NCI-H1092 (cell line): ENCODE results near the gene MAP3K2.
A peak's percentile ranks its signal among the peaks of the same experiment; 100 is the strongest.

Experiments
- DNase-seq: peaks from one replicate; lab custom pipeline; 2025; lab: John Stamatoyannopoulos, UW

Gene MAP3K2

DNA sequence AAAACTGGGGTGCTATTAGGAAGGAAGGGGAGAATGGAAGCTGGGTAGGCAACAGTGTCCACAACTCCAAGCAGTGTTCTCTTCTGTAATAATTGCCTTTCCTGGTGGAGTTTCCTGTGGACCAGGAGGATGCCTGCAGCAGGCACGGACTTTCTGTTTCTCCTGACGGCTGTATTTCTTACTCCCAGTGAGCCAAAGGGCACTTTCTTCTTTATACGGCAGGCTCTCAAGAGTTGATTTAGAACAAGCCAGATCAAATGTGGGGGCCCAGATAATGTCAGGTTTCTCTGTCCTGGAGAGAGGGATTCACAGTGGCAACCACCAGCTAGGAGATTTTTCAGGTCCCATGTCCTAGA lies 17.5 kb upstream of the MAP3K2 start:
- no peak for DNase-seq

DNA sequence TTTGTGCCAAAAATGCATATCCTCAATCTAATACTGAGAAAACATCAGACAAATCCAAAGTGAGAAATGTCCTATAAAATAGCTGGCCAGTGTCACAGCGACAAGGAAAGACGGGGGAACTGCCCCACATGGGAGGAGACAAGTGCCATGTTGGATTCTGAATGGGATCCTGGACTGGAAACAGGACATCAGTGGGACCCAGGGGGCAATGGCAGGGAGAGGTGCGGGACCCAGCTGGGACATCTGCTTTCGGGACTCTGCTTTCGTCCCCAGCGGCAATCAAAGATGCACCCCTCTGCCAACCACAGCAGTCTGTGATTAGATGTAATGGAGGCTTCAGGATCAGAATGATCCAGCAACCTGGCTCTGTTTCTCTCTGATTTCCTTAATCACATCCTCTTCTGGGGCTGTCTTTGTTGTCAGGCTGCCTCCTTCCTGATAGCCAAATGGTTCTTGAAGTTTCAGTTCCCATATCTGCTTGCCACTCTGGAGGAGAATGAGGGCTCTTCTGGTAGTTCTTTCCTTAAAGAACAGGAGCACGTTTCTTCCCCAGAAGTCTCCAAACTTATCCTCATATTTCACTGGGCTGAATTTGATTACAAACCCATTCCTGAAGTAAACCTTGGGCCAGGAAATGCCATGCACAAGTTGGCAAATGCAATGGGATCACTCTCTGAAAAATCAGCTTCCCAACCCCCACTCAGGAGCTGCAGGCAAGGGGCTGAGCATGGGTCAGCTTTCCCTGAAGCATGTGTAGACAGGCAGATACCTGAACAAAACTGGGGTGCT lies 16.9 kb upstream of the MAP3K2 start:
- DNase-seq, result no peak

DNA sequence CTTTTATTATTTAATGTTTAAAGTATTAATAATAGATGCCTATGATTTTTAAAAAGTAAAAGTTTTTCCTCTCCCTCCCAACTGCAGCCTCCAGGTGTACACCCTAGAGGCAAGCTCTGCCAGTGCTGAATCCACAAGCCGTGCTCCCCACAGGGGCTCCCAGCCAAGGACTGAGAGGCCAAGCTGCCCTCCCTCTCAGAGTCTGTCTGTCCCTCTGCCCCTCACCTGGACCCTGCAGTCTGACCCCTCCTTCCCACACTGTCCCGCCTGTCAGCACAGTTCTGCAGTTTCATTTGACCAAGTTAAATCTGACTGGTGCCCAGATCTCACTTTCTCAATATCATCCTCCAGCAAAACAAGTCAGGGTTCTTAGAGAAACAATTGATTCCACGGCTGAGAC lies 15.7 kb upstream of the MAP3K2 start:
- DNase-seq, result no peak

DNA sequence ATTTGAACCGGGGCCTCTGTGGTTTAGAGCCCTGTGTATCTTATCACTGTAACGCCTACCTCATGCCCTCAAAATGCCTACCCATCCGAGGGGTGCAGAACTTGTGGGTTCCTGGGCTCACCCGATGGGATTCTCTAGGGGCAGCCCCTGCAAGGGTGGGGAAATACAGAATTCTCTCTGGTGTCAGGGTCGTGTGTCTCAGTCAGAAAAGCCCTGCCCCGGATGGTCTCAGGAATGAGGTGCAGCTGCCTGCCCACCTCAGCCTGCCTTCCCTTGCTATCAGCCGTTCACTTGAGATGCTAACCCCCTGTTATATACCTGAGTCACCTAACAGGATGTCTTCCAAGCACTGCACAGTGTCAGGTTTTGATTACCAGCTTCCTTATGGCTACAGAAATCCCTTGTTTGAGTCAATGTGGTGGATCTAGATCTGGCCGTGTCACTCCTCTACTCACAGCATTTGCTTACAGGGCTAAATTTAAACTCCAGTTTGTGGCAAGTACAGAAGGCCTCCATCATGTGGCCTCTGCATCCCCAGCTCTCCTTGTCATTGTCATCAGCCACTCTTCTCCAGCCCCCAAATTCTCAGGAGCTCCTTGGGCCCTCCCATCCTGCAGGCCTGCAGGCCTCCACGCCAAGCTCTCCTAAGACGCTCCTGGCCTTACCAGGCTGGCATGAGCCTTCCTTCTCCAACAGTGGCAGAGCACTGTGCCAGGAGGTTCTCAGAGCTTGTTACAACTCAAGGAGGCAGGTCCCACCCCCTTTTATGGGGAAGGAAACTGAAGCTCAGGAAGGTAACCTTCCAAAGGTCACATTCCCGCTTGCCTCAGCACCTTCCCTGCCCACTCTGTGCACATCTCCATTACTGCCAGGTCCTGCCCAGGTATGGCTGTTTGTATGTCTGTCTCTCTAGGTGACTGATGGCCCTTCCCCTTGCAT lies 14.3 kb upstream of the MAP3K2 start:
- no peak for DNase-seq

DNA sequence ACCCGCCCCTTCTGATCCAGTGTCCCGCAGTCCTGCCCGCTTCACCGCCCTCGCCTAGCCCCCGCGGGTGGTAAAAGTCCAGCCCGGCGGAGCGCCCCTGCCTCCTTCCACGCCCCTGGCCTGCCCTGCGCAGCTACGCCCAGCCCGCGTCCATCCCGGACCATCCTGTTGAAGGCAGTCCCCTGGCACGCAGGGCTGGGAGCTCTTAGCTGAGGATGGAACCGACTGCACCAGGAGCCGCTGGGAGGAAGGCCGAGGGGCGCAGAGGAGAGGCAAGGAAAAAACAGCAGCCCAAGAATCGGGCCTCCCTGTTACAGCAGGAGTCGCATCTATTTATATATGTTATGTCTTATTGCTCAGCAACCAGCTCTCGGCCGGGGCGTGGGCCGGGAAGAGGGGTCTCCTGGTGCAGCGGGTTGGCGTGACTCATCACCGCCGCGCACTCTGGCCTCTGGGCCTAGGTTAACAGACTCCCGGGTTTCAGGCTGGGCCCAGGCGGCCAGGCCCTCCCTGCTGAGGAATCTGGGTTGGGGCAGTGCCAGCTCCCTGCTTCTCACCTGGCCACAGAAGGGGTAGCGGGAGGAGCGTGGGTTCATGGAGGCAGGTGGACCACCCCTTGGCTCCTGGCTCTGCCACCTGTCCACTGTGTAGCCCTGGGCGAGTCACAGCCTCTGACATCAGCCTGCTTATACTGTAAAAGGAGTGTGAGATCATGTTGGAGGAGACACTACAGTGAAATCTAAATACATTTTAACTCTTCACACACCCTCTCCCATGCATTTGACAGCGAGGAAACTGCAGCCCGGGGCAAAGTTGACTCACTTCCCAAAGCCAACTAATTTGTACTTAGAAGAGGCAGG lies 13.4 kb upstream of the MAP3K2 start:
- no peak for DNase-seq

DNA sequence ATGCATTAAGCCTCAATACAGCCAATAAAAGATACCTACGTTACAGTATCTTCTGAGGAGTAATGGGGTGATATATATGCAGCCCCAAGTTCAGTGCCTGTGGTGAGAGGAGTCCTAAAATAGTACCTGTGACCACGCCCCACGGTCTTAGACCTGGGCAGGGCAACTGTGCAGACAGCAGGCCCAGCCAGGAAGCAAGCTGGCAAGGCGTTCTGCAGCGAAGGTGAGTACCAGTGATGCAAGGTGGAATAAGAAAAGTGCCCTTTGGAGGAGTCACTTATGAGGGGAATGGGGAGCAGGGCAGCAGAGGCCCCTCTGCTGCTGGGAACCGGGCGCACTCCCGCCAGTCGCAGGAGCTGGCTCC lies 12.7 kb upstream of the MAP3K2 start:
- no peak for DNase-seq

DNA sequence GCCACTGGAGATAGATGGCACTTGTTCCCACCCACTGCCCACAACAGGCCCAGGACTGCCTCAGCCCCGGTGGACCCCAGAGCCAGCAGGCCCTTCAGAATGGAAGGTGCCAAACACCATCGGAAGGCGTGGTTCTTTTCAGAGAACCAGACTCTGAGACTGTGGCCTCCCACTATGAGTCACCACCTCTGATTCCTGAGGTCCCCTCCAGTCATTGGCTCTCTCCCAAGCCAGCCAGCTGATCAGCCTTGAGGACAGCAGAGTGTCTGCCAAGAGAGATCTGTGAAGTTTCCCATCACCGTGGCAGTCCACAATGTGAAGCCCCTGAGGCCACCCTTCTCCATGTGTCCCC lies 10.4 kb upstream of the MAP3K2 start:
- DNase-seq, result no peak

DNA sequence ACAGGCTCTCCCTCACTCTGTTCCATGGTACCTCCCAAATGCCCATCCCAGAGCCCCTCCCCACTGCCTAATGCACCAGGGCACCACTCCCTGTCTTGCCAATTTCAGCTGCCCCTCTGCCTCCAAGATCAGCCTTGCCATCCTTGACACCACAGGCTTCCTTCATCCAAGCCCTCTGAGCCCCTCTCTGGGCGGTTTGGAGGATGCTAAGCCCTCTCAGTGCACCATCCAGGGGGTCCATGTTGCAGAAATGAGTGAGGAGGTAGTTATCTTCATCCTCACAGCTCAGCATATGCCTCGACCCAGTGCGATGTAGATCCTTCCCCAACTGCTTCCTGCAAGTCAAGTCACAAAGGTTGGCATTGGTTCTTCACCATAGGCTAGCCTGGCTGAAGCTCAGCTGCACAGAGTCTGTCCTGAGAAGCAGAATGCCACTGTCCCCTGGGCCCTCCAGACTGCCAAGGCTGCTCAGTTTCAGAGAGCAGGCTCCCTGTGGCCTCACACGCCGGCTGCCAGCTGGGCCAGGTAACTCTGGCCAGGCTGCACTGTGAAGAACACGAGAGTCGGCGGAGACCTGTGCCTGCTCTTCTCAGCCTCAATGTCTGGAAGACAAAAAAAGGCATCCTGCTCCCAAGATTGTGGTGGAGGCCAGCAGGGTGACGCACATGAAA lies 9.9 kb upstream of the MAP3K2 start:
- DNase-seq, result no peak

DNA sequence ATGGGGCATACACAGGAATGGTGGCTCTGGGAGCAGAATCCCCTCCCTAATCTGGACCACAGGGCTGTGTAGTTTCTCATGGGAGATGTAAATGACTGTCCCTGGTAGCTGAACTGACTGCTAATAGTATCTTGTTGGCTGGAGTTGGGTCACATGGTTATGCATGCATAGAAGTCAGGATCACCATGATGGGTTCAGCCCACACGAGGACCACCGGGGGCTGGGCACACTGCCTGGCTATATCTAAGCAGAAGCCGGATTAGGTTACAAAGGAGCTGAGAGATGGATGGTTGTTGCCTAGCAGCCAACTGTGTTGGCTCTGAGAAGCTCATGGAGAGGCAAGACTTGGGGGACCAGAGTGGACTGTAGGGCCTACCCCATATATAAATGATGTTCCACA lies 6.7 kb upstream of the MAP3K2 start:
- DNase-seq, result no peak

DNA sequence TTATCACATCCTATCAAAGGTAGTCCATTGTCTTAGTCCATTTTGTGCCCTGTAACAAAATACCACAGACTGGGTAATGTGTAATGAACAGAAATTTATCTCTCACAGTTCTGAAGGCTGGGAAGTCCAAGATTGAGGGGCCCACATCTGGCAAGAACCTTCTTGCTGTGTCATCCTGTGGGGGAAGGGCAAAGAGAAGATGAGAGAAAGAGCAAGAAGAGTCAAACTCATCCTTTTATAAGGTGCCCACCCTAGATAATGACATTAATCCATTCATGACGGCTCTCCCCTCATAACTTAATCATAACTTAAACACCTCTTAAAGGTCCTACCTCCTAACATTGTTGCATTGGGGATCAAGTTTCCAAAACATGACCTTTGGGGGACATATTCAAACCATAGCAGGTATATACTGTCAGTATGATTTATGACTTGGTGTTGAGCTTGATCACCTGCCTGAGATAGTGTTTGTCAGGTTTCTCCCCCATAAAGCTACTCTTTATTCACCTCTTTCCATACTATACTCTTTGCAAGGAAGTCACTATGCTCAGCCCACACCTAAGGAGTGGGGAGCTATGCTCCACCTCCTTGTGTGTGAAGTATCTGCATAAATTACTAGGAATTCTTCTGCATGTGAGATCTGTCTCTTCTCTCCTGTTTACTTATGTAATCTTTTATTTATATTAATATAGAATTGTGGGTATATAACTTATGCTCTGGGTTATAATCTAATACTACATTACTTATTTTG lies 5.2 kb upstream of the MAP3K2 start:
- no peak for DNase-seq

DNA sequence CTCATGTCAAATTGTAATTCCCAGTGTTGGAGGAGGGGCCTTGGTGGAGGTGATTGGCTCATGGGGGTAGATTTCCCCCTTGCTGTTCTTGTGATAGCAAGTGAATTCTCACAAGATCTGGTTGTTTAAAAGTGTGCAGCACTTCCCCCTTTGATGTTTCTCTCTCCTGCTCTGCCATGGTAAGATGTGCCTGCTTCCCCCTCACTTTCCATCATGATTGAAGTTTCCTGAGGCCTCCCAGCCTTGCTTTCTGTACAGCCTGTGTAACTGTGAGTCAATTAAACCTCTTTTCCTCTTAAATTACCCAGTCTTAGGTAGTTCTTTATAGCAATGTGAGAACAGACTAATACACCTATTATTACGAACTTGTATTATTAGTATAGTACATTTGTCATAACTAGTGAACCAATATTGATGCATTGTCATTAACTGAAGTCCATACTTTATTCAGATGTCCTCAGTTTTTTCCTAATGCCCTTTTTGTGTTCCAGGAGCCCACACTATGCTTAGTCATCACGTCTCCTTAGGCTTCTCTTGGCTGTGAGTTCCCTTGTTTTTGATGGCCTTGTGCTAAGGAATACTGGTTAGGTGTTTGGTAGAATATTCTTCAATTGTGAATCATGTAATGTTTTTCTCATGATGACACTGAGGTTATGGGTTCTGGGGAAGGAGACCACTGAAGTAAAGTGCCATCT lies 4.5 kb upstream of the MAP3K2 start:
- DNase-seq, result no peak

DNA sequence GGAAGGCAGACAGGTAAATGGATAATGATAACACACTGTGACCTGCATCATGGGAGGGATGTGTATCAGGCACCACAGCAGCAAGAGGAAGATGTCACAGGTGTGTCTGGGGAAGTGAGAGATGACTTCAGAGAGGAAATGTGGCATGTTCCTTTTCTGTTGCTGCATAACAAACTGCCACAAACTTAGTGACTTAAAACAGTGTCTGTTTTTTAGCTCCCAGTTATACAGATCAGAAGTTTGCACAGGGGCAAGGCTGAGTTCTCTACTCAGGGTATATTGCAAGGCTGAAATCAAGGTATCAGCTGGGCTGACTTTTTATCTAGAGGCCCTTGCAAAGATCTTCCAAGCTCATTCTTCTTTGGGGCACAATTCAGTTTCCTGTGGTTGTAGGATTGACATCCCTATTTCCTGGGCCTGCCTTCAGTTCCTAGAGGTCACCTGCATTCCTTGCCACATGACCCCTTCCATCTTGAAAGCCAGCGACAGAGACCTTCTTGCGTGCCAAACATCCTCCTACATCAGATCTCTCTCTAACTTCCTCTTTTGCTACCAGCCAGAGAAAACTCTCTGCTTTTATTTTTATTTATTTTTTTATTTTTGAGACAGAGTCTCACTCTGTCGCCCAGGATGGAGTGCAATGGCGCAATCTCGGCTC lies 2.1 kb upstream of the MAP3K2 start:
- no peak for DNase-seq

DNA sequence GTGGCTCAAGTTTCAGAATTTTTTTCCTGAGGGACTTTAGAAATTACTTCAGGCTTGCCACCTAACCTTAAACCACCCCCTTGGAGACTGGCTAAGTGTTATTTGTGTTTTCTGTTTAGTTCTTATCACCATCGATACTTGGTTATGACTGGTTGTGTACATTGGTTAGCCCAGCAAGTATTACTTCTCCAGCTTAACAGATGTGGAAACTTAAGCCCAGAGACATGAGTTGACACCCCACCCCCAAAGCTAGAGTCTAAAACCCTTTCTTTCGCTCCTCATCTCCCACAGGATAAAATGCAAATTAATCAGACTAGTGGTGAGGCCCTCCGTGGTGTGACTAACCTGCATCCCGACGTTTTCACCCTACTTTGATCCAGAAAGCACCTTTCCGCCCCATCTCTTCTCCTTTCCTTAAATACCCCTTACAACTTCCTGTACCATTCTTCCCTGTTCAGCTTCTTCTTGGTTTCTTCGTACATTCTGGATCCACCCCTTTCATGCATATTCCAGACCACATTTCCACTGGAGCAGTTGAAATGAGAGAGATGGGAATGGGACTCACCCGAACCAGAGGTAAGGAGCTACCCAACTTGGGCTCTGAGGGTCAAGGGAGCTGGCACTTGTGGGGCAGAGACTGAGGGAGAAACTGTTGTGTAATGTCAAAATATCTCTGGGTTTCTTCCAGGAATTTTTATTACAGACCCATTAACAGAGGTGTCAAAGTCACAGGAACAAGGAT lies 819 bp upstream of the MAP3K2 start:
- DNase-seq, result no peak

DNA sequence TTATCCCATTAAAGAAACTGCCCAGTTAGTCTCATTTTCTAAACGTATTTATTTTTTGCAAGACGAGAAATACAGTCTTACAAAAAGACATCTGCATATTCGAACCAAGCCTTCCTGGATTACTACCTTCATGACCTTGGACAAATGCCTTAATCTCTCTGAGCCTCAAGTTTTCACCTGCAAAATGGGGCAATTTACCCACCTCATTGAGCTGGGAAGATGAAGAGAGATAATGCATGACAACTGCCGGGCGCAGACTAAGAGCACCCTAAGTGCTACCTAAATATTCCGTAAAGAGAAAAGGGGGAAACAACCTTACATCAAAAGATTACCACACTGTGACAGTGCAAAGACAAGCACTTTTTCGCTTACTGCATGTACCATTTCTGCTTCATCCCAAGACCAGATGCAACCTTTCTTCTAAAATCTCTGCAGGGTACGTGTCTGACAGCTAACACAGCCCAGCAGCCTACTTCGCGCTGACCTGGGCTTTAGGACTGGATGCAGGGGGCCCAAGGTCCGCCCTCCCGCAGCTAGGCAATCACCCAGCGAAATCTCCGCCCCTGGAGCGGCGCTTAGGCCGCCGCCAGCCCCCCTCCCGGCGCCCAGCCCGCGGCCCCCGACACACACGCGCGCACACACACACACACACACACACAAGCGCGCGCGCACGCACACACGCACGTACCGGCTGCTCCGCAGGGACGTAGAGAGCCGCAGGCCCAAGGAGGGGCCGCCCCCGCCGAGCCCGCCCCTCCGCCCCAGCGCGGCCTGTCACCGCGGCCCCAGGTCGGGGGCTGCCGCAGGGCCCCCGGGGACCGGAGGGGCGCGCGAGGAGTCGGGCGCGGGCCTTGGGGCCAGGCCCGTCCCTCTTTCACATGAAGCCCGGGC lies 766 bp downstream of the MAP3K2 start:
- peak; percentile 70 for DNase-seq

DNA sequence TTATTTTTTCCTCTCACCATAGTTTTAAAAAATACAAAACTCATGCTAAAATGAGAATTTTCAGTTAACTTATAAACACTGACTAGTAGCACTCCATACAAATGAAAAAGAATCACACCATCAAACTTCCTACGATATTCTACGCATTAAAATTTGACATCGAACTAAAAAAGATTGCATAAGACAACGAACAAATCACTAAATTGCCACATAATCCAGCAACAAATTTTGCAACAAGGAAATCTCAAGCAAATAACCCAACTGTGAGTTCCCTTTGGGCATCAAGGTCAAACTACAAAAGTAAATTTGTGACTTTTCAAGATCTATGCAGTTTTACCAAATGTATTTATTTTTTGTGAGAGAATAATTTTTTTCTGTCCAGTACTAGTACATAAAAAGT lies 1.5 kb downstream of the MAP3K2 start:
- DNase-seq, result no peak

DNA sequence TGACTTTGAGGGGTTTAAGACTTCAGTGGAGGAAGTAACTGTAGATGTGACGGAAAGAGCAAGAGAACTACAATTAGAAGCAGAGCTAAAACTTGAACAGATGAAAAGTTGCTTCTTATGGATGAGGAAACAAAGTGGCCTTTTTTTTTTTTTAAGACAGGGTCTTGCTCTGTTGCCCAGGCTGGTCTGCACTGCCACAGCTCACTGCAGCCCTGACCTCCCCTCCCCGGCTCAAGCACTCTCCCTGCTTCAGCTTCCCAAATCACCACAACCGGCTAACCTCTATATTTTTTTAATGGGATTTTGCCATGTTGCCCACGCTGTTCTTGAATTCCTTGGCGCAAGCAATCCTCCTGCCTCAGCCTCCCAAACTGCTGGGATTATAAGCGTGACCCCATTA lies 3.2 kb downstream of the MAP3K2 start:
- DNase-seq, result no peak

DNA sequence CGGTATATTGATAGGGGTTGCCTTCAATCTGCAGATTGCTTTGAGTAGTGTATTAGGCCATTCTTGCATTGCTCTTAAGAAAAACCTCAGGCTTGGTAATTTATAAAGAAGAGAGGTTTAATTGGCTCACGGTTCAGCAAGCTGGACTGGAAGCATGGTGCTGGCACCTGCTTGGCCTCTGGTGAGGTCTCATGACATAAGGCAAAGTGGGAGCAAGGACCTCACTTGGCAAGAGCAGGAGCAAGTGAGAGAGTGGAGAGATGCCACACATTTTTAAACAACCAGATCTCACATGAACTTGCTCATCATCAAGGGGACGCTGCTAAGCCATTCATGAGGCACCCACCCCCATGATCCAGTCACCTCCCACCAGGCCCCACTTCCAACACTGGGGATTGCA lies 4.9 kb downstream of the MAP3K2 start:
- DNase-seq, result no peak

DNA sequence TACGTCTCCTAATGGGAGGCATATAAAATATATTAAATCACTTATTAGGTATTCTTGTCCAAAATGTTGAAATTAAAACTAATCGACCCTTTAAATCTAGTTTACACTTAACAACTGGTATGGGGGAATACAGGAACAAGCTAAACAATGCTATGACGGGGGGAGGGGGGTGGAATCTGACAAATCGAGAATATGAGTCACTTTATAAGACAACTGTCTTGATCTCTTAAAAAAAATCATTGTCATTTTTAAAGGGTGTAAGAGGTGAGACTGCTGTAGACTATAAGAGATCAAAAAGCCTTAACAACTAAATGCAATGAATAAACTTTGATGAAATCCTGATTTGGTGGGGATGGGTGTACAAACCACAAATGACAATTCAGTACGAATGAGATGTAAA lies 6.0 kb downstream of the MAP3K2 start:
- DNase-seq, result no peak
